HG02840 (cell line): ENCODE measurements around the gene CAMK1D.

Source experiments
- ATAC-seq: cut with Tn5 transposase; IDR thresholded peaks from one replicate; pipeline ENCODE4 v1.9.1; 2021; ENCODE audit warnings: mild to moderate bottlenecking, moderate library complexity, moderate number of reproducible peaks; ENCODE audit not compliant: unreplicated experiment, low FRiP score

CAMK1D gene

GRCh38 chr10:12455318-12455717, 106.0 kb downstream of the CAMK1D start:
- ATAC-seq, result no peak

DNA sequence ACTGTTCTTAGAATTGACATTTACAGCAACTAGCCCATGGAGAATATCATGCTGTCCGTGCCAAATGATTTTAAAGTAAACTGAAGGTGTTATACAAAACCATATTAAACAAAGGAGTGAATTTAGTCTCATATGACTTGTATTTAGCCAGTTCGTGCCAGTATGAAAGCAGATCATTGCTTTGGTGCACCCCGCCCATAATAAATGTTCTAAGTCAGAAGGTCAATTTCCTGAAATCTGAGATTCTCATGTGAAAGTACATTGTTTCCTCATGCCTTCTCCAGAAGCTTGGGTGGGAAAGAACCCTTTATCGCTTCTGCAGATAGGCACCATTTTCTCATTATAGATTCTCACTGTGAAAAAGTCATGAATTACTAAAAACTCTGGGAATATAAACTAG, 106.4 kb downstream of the CAMK1D start:
- ATAC-seq, result no peak

DNA sequence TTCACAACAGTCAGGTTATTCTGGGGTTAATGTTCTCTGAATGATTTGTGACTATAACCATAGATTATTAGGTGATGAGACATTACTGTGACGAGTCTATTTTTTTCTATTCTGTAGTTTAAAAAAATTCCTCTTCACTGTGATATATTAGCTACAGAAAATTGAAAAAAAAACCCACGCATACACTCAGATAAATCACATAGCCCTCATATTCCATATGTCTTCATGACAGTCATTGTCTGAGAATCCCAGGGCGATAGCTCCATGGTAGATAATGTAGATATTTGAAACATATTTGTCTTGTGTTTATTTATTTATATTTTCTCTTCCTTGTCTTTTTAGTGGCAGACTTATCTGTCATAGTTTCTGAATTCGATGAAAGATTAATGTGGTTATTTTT, 110.0 kb downstream of the CAMK1D start:
- ATAC-seq, result no peak

- ATAC-seq, result no peak
Measured at GRCh38 chr10:12459762-12460161, 110.4 kb downstream of the CAMK1D start.

DNA sequence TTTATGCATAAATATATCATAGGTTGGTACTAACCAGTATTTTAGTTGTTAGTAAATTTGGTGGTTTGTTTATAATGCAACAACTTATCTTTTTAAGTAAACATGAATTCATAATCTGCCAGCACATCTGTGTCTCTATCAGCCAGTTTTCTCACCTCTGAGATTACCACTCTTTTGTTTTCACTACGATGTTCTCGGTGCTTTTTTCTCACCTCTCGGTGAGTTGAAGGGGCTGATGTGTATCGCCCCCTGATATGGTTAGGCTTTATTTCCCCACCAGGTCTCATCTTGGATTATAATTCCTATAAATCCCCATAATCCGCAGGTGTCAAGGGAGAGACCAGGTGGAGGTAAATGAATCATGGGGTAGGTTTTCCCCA, 114.1 kb downstream of the CAMK1D start:
- ATAC-seq, result no peak

GRCh38 chr10:12465385-12466136, 116.2 kb downstream of the CAMK1D start:
- ATAC-seq, result no peak

DNA sequence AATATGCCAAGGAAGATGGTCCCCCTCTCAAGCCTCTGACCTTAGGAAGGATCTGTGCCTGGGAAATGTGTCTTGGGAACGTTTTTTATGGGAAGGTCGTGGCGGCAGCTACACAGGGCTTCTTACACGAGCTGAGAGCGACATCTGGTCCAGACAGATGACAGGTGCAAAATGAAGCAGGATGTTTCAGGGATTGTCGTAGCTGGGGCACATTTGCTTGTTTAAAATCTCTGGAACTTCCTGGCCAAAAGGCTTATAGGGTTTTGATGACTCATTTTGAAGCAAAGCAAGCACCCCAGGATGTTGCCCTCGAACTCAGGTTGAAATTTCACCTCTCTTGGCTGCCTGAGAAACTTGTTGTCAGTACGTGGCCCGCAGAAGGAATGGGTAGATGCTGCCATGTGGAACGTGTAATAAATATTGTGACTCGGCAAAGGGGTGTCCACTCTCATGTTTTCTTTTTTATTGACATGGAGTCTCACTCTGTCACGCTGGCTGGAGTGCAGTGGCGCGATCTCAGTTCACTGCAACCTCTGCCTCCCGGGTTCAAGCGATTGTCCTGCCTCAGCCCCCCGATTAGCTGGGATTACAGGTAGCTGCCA, 117.5 kb downstream of the CAMK1D start:
- ATAC-seq, result no peak

- no peak for ATAC-seq
Measured at GRCh38 chr10:12469345-12469744, 120.0 kb downstream of the CAMK1D start.

DNA sequence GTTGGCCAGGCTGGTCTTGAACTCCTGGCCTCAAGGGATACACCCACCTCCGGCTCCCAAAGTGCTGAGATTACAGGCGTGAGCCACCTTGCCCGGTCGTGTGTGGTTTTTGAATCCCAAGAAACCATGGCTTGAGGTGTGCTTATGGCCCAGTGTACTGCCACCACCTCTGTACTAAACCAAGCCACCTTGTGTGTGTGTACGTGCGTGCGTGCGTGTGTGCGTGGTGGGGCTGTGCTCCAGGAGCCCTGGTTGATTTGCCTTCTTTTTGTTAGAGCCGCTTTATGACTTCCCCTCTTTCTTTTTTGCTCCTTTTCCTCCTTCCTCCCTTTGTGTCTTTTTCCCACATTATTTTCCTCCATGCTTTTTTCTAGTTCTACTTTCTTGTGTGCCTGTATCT, 121.4 kb downstream of the CAMK1D start:
- ATAC-seq, result no peak

GRCh38 chr10:12471135-12471534, 121.8 kb downstream of the CAMK1D start:
- no peak for ATAC-seq

DNA sequence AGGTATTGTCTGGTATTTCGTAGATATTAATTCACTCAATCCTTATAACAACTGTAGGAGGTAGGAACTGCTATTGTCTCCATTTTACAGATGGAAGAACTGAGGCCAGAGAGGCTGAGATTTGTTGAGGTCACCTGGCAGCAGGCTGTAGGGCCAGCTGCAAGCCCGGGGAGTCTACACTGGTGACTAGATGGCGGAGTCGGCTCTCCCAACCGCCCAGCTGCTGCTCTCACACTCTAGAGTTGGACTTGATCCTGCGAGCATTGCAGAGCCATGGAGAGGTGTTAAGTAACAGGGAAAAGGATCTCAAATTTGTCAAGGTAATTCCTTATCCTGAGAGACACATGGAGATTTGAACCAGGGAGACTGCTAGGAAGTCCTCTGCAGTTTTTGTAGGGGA, 124.1 kb downstream of the CAMK1D start:
- no peak for ATAC-seq

DNA sequence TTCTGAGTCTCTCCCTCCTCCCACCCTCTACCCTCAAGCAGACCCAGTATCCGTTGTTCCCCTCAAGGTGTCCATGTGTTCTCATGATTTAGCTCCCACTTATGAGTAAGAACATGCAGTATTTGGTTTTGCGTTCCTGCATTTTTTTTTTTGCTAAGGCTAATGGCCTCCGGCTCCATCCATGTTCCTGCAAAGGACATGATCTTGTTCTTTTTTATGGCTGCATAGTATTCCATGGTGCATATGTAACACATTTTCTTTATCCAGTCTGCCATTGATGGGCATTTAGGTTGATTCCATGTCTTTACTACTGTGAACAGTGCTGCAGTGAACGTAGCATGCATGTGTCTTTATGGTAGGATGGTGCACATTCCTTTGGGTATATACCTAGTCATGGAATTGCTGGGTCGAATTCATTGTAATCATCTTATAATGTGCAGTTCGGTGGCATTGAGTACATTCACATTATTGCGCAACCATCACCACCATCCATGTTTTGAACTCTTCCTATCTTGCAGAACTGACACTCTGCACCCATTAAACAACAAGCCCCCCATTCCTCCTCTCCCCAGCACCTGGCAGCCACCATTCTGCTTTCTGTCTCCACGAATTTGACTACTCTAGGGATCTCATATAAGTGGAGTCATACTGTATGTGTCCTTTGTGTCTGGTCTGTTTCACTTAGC, 125.5 kb downstream of the CAMK1D start:
- no peak for ATAC-seq

DNA sequence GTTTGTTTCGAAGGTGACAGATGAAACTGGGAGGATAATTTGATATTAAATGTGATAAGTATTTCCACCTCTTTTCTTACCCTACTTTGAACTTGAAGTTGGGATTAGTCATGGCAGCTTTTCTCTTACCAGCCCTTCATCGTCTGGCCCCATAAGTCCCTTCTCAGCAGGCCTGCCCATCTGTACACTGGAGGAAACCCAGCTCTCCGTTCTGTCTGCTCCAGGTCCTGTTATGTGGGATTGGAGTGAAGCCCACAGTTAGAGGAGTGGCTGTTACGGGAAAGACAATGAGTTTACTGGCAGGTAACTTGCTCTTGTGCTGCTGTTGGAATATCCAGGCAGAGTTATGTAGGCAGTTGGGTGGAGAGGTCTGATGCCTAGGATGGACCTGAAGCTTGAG, 127.3 kb downstream of the CAMK1D start:
- ATAC-seq, result no peak

- no peak for ATAC-seq
Measured at GRCh38 chr10:12479437-12479844, 130.1 kb downstream of the CAMK1D start.

- ATAC-seq, result no peak
Measured at GRCh38 chr10:12479924-12480323, 130.6 kb downstream of the CAMK1D start.

GRCh38 chr10:12480440-12480839, 131.1 kb downstream of the CAMK1D start:
- no peak for ATAC-seq

DNA sequence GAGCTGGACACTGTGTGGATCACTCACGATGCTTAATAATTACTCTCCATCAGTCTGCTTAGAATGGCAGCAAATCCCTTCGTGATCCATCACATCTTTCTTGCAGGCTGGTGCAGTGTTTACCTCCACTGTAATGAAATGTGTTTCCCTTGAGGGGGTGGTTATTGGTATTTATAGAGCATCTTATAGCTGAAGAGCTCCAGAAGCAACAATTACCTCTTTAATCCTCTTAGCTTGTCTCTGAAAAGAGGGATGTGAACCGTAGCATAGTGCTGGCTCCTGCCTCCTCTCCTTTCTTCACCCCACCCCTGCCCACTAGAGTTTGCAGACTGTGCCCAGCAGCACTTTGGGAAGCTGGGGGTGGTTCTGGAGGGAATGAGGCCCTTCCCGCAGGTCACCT, 132.6 kb downstream of the CAMK1D start:
- no peak for ATAC-seq

- no peak for ATAC-seq
Measured at GRCh38 chr10:12482587-12482986, 133.2 kb downstream of the CAMK1D start.

GRCh38 chr10:12484002-12484918, 134.9 kb downstream of the CAMK1D start:
- ATAC-seq, result no peak

DNA sequence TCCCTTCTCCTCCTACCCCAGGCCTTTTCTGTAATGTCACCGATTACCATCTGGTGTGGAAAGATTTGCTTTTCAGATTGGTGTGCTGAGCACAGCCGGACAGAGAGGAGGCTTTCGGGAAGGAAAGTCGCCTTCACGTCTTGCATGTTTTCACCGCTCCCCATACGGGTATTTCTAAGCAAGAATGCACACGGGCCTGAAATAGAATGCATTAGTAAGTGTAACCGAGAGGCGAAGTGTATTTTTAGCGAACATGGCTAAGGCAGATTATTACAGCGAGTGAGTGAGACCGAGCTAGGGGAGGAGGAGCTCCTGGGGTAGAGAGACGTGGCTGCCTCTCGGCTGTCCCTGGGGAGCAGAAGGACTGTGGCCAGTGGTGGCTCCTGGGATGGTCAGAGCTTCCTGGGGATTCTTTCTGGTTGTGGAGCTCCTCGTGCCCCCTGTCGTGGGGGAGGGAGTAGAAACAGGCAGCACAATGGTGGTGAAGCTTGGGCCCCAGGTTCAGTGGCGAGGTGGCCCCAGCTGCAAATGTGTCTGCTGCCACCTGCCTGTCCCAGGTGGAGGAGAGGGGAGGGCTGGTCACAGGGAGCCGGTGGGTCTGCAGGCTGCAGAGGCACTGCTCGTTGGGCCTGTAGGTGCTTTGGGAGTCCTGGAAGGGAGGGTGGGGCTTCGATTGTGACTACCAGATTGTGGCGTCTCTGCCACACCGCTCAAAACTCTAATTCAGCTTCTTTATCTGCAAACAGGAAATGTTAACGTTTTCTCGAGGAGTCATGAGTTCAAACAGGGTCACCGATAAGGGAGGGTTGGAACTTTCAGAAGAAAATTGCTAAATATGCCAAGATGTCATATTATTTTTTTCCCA, 135.8 kb downstream of the CAMK1D start:
- ATAC-seq, result no peak
